GM18858 (cell line): ENCODE data around the gene ZNF629.
"Not testable (repeated sequence)": the region's sequence is repeated elsewhere in the genome, so short reads cannot be mapped to it uniquely, and the experiment has no call there.

Source experiments
- ATAC-seq: cut with Tn5 transposase; IDR thresholded peaks from one replicate; pipeline ENCODE4 v1.9.1; 2021; ENCODE audit not compliant: unreplicated experiment

Gene ZNF629

GRCh38 chr16:30786936-30787612 is at the start of gene ZNF629:
ZNF629 (minus strand) TSS chr16:30787205; CDS start chr16:30784482, 2,723 bp downstream.
- ATAC-seq: no peak

GRCh38 chr16:30834130-30834740 is 47.2 kb upstream of the ZNF629 start:
- no peak for ATAC-seq

GRCh38 chr16:30830072-30830417 is 43.0 kb upstream of the ZNF629 start:
- ATAC-seq: no peak

GRCh38 chr16:30829130-30830071 is 42.4 kb upstream of the ZNF629 start:
- ATAC-seq: no peak

- ATAC-seq: no peak
Observed at GRCh38 chr16:30821891-30822290, 34.9 kb upstream of the ZNF629 start.

- not testable (repeated sequence) for ATAC-seq
Observed at GRCh38 chr16:30821441-30821840, 34.4 kb upstream of the ZNF629 start.

- no peak for ATAC-seq
Observed at GRCh38 chr16:30820952-30821421, 34.0 kb upstream of the ZNF629 start.

GRCh38 chr16:30816769-30817168 is 29.8 kb upstream of the ZNF629 start:
- no peak for ATAC-seq

- ATAC-seq: no peak
Observed at GRCh38 chr16:30813821-30814189, 26.8 kb upstream of the ZNF629 start.

GRCh38 chr16:30809675-30810074 is 22.7 kb upstream of the ZNF629 start:
- ATAC-seq: not testable (repeated sequence)

- not testable (repeated sequence) for ATAC-seq
Observed at GRCh38 chr16:30808890-30809426, 22.0 kb upstream of the ZNF629 start.

- no peak for ATAC-seq
Observed at GRCh38 chr16:30808146-30808545, 21.1 kb upstream of the ZNF629 start.

- no peak for ATAC-seq
Observed at GRCh38 chr16:30805370-30806169, 18.6 kb upstream of the ZNF629 start.

- ATAC-seq: no peak
Observed at GRCh38 chr16:30805056-30805369, 18.0 kb upstream of the ZNF629 start.

- ATAC-seq: no peak
Observed at GRCh38 chr16:30802936-30803335, 15.9 kb upstream of the ZNF629 start.

- ATAC-seq: no peak
Observed at GRCh38 chr16:30797670-30798309, 10.8 kb upstream of the ZNF629 start.

- no peak for ATAC-seq
Observed at GRCh38 chr16:30794634-30795033, 7.6 kb upstream of the ZNF629 start.

- ATAC-seq: no peak
Observed at GRCh38 chr16:30793508-30794069, 6.6 kb upstream of the ZNF629 start.

- no peak for ATAC-seq
Observed at GRCh38 chr16:30787613-30788378, 791 bp upstream of the ZNF629 start.
